Motor neuron (in vitro differentiated cells): ENCODE measurements around the gene CLIP1. TPM values are rescaled to one million over a fixed set of nuclear protein-coding genes. Genes with fewer than 3 reads are reported as not detected.
"Not testable (repeated sequence)": the region's sequence is repeated elsewhere in the genome, so short reads cannot be mapped to it uniquely, and the experiment has no call there.

Experiments
- ATAC-seq, 8 experiments: fragments of 200-7000 bp; cut with Tn5 transposase; replicated peaks in 6 of 8; 2 replicates each; pipeline ENCODE4 v1.8.0; 2021; ENCODE audit warnings: mild to moderate bottlenecking in 8 of 8, moderate library complexity in 8 of 8
- H3K27ac ChIP-seq, 2 donors: fragments of 250-450 bp; sonication (Bioruptor Pico); 2 replicates each; pipeline ENCODE4 v1.9.0; 2021; ENCODE audit warnings: antibody characterized with exemption in 2 of 2, mild to moderate bottlenecking in 2 of 2, moderate library complexity in 1 of 2
- H3K4me1 ChIP-seq, 2 donors: fragments of 250-450 bp; sonication (Bioruptor Pico); replicated peaks in 1 of 2; 2 replicates each; pipeline ENCODE4 v1.6.1; 2021; ENCODE audit warnings: antibody characterized with exemption in 2 of 2, mild to moderate bottlenecking in 2 of 2, moderate library complexity in 1 of 2
- H3K4me3 ChIP-seq, 5 donors: fragments of 250-450 bp; sonication (Bioruptor Pico); 2 replicates each; pipeline ENCODE4 v1.9.0; 2021; ENCODE audit warnings: antibody characterized with exemption in 5 of 5, mild to moderate bottlenecking in 5 of 5, moderate library complexity in 4 of 5
- WGBS, 10 experiments: fragments of 450-650 bp; shearing (Covaris generic); methylation state at CpG; one replicate each; pipeline ENCODE4 v1.0.0; 2022; 5-methylcytosine and 5-hydroxymethylcytosine counted together
- in situ Hi-C, 9 experiments: fragments of 400-800 bp; cut with MboI; loops; one replicate each; pipeline ENCODE4 v1.15.0; 2021; ENCODE audit warnings: low sequenced_read_pairs in 9 of 9, low pct_unique_long_range_greater_than_20kb in 2 of 9; ENCODE audit not compliant: unreplicated experiment in 9 of 9
- total RNA-seq, 8 experiments: library from RNA; unstranded; fragments of 300-600 nt; gene quantifications; 2 replicates each; pipeline versions ENCODE4 v1.2.3 to v1.2.4, GENCODE V29; 2022

CLIP1 gene
- total RNA-seq: 100 to 1,000 TPM in 1 of 8 experiments, 10 to 100 TPM in 7; 44.5 to 110 (median 65.1) TPM

DNA sequence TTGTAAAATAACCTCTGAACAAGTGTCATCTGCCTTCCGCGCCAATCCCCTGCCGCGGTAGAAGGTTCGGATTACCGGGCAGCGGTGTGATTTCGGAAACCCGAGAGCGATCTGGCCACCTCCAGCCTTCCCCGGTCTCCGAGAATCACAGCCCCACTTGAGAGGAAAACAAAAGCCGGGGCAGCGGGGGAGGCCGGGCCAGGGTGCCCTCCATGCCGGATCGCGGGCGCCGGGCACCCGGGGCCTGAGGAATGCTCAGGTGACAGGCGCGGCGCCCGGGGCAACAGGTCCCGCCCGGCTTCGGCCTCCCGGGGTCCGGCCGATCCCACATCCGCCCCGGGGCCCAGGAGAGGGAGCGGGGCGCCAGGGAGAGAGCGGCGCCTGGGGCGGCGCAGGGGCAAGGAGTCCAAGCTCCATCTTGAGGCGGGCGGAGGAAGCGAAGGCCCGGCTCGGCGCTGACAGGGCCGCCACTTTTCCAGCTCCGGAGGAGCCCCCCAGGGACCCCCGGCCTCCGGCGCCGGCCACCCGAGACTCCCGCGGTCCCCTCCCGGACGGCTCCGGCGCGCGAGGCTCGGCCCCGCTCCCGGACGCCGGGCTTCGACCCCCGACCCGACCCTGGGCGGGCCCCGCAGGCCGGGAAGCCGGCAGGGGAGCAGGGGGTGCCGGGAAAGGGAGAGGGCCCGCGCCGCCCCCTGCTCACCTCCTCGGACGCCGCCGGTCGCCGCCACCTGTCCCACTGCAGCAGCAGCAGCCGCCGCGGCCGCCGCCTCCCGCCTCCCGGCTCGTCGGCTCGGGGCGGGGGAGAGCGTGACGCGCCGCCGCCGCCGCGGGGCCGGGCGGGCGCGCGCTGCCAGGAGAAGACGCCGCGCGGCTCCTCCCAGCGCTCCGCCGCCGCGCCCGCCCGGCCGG lies at the start of gene CLIP1:
TSS of gene CLIP1 (minus strand) at position 849 of the 909 bp plus-strand sequence. CDS start 42,217 bp downstream, outside the sequence.
- ATAC-seq: peak; percentile 58 to 79 (median 68)
- H3K4me3 ChIP-seq: peak within 1 kb of the TSS; percentile 71 to 99 (median 94)
- peaks cover 15 to 18% of the 10 kb centered on the region in 2 donors for H3K4me1 ChIP-seq
- in situ Hi-C loops: no loop called here
- WGBS, 10 experiments: no CpG with 5 or more reads among the region's 118 CpGs
- H3K27ac ChIP-seq: peak within 1 kb of the TSS; percentile 98

DNA sequence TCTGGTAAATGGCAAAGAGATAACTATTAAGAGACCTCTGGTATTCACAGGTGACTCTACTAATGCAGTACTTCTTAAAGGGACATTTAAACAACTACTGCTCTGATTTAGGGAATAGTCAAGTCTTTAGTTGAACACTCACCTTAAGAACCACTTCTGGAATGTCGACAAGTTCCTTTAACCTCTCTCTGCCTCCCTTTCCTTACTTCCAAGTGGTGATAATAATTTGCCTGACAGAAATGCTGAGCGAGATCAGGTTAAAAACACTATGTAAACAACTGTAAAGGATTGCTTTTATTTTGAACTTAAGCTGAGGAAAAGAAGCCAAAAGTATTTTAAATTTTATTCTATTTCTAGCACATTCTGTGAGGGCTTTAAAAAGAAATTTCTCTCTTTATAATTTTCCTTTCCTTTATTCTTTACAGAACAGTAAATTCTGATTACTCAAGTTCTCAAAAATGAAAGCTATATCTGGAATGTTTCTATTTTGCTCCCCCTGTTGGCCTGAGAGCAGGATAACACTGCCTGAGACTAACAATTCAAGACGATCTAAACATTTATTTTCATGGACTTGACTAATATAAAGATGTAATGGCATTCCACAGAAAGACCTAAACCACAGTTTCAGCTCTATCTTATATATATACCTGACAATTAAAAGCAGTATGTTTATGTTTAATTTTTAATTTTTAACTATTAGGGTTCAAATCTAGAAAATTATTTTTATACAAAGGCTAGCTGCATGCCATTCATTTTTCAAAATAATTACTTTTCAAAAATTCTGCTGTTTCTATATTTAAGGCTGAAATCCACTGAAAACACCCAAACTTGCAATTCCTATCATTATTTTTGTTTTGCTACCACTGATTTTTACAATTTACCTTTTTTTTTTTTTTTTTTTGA lies 49.1 kb upstream of the CLIP1 start:
- ATAC-seq: peak in 4 of 8 experiments; percentile 39 to 74 (median 64)
- 26 to 72% (median 50%) methylated on average over 2 to 3 of the region's 3 CpGs for WGBS, 10 experiments
- in situ Hi-C loops: loop anchor here in 1 of 9 experiments (10.0 kb wide), 1 partner anchor 77 kb away; no protein-coding TSS in a partner anchor
- Histone ChIP-seq H3K27ac (no peak overlapping the region), H3K4me3 (no peak overlapping the region), H3K4me1 (no peaks in the 10 kb centered on the region)

DNA sequence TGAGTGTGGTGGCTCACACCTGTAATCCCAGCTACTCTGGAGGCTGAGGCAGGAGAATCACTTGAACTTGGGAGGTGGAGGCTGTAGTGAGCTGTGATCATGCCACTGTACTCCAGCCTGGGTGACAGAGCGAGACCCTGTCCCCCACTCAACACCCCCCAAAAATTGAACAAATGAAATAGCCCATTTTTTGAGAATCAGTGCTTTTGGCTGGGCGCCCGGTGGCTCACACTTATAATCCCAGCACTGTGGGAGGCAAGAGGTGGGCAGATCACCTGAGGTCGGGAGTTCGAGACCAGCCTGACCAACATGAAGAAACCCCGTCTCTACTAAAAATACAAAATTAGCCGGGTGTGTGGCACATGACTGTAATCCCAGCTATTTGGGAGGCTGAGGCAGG lies 48.1 kb upstream of the CLIP1 start:
- 80 to 100% (median 100%) methylated on average over 1 to 5 of the region's 7 CpGs; no CpG with 5 or more reads in 5 of the 10 experiments for WGBS, 10 experiments
- H3K4me1 ChIP-seq, H3K27ac ChIP-seq, ATAC-seq, H3K4me3 ChIP-seq: not testable (repeated sequence)
- in situ Hi-C loops: loop anchor here in 1 of 9 experiments (10.0 kb wide), 1 partner anchor 76 kb away; no protein-coding TSS in a partner anchor

DNA sequence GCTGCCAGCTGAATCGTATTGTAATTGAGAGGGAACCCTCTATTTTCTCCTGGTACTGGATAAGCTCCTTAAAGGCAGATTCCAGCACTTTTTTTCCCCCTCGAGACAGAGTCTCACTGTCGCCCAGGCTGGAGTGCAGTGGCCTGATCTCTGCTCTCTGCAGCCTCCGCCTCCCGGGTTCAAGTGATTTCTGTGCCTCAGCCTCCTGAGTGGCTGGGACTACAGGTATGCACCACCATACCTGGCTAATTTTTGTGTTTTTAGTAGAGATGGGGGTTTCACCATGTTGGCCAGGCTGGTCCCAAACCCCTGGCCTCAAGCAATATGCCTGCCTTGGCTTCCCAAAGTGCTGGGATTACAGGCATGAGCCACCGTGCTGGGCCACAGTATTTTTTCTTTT lies 47.4 kb upstream of the CLIP1 start:
- not testable (repeated sequence) for H3K4me3 ChIP-seq, ATAC-seq, H3K27ac ChIP-seq, H3K4me1 ChIP-seq
- in situ Hi-C loops: loop anchor here in 1 of 9 experiments (10.0 kb wide), 1 partner anchor 75 kb away; no protein-coding TSS in a partner anchor
- WGBS, 10 experiments: 68 to 100% (median 91%) methylated on average over 1 to 5 of the region's 6 CpGs; no CpG with 5 or more reads in 4 of the 10 experiments

DNA sequence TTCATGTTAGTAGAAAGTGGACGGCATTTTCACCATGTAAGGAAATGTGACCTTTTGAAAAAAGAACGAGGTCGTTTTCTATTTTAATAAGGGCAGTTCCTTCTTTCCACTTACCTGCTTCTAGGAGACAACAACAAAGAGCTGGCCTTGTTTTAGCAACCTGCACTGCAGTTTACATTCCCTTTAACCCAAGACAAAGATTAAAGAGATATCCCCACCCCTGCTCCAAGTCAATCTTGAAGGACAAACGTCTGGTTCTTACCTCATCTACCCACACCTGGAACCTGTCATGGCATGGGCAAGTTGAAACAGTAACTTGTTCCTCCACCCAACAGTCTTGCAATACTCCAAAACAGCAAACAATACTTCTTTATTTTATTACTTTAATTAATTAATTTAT lies 45.5 kb upstream of the CLIP1 start:
- in situ Hi-C loops: no loop called here
- Histone ChIP-seq H3K4me1 (no peaks in the 10 kb centered on the region), H3K27ac (no peak overlapping the region), H3K4me3 (no peak overlapping the region)
- WGBS, 10 experiments: 80 to 100% (median 90%) methylated on average over 1 to 4 of the region's 4 CpGs
- ATAC-seq: no peak

DNA sequence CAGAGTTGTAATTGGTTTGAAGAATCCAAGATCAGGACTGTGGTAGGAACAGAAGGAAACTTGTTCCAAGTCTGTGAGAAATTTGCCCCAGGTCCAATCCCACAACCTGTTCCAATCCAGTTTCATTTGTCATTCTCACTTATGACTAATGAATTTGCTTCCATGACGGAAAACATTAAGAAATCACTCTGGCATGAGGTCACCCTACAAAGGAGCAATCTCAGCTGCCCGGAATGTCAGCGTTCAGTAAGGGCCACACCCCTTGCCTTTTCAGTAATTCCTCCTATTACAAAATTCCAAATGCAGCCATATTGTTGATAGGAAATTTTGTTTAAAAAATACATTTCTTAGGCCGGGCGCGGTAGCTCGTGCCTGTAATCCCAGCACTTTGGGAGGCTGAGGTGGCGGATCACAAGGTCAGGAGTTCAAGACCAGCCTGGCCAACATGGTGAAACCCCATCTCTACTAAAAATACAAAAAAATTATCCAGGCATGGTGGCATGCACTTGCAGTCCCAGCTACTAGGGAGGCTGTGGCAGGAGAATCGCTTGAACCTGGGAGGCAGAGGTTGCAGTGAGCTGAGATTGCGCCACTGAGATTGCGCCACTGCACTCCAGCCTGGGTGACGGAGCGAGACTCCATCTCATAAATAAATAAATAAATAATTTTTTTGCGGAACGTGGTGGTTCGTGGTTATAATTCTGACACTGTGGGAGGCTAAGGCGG lies 42.0 kb upstream of the CLIP1 start:
- peak overlapping the region in 1 of 2 donors; percentile 39 for H3K27ac ChIP-seq
- H3K4me3 ChIP-seq, in situ Hi-C loops, H3K4me1 ChIP-seq: not testable (repeated sequence)
- WGBS, 10 experiments: 46 to 98% (median 90%) methylated on average over 5 to 12 of the region's 17 CpGs; no CpG with 5 or more reads in 1 of the 10 experiments
- peak in 7 of 8 experiments; percentile 25 to 98 (median 81) for ATAC-seq

DNA sequence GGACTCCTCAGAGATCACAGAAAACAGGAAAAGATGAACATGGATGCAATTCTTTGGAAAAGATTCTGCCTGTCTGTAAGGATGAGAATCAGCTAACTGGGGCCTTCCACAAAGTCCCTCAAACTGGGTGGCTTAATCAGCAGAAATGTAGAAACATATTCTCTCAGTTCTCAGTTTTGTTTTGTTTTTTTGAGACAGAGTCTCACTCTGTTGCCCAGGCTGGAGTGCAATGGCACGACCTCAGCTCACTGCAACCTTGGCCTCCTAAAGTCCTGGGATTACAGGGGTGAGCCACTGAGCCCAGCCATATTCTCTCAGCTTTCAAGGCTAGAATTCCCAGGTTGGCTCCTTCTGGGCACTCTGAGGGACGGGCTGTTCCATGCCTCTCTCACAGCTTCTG lies 38.2 kb upstream of the CLIP1 start:
- Histone ChIP-seq H3K4me3 (no peak overlapping the region), H3K27ac (no peak overlapping the region), H3K4me1 (no peaks in the 10 kb centered on the region)
- in situ Hi-C loops: no loop called here
- 67 to 100% (median 76%) methylated on average over 1 to 2 of the region's 2 CpGs; no CpG with 5 or more reads in 5 of the 10 experiments for WGBS, 10 experiments
- ATAC-seq: no peak

DNA sequence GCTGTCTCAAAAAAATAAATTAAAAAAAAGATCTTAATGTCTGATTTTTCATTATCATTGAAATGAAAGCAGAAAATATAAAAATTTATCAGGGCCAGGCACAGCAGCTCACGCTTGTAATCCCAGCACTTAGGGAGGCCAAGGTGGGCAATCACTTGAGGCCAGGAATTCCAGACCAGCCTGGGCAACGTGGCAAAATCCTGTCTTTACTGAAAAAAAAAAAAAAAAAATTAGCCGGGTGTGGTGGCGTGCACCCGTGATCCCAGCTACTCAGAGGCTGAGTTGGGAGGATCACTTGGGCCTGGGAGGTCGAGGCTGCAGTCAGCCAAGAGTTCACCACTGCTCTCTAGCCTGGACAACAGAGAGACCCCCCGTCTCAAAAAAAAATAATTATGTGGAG lies 37.6 kb upstream of the CLIP1 start:
- H3K27ac ChIP-seq: no peak overlapping the region
- in situ Hi-C loops: no loop called here
- WGBS, 10 experiments: 75 to 100% (median 83%) methylated on average over 1 to 7 of the region's 7 CpGs; no CpG with 5 or more reads in 2 of the 10 experiments
- ATAC-seq: no peak
- H3K4me1 ChIP-seq: no peaks in the 10 kb centered on the region
- no peak overlapping the region for H3K4me3 ChIP-seq

DNA sequence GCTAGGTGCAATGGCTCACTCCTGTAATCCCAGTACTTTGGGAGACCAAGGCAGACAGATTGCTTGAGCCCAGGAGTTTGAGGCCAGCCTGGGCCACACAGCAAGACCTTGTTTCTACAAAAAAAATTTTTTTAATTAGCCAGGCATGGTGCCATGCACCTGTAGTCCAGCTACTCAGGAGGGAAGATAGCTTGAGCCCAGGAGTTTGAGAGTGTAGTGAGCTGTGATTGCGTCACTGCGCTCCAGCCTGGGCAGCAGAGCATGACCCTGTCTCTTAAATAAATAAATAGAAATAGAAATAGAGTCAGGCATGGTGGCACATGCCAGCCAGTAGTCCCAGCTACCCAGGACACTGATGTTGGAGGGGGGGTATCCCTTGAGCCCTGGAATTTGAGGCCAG lies 36.7 kb upstream of the CLIP1 start:
- in situ Hi-C loops: no loop called here
- H3K27ac ChIP-seq: no peak overlapping the region
- ATAC-seq: no peak
- no peak overlapping the region for H3K4me3 ChIP-seq
- WGBS, 10 experiments: 94 to 100% (median 100%) methylated on average over 2 of the region's 2 CpGs; no CpG with 5 or more reads in 6 of the 10 experiments
- no peaks in the 10 kb centered on the region for H3K4me1 ChIP-seq

DNA sequence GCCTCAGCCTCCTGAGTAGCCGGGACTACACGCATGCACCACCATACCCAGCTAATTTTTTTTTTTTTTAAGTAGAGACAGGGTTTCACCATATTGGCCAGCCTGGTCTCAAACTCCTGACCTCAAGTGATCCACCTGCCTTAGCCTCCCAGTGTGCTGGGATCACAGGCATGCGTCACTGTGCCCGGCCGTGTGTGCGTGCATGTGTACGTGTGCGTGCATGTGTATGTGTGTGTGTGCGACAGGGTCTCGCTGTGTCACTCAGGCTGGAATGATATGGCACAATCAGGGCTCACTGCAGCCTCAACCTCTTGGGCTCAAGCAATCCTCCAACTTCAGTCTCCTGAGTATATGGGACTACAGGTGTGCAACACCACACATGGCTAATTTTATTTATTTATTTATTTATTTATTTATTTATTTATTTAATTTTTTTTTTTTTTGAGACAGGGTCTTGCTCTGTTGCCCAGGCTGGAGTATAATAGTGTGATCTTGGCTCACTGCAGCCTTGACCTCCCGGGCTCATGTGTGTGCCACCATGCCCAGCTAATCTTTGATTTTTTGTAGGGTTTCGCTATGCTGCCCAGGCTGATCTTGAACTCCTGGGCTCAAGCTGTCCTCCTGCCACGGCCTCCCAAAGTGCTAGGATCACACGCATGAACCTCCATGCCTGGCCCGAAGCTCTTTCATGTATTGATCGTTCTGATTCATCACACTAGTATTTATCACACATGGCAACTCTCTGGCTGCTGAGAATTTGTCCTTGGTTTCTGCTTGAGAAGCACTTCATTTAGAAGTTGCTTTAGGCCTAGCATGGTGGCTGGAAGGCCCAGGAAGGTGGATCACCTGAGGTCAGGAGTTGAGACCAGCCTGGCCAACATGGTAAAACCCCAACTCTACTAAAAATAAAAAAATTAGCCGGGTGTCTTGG lies 35.9 kb upstream of the CLIP1 start:
- no peak overlapping the region for H3K4me3 ChIP-seq
- ATAC-seq: no peak
- WGBS, 10 experiments: 84 to 100% (median 94%) methylated on average over 2 to 12 of the region's 17 CpGs; no CpG with 5 or more reads in 1 of the 10 experiments
- in situ Hi-C loops: no loop called here
- H3K4me1 ChIP-seq: no peaks in the 10 kb centered on the region
- H3K27ac ChIP-seq: no peak overlapping the region

DNA sequence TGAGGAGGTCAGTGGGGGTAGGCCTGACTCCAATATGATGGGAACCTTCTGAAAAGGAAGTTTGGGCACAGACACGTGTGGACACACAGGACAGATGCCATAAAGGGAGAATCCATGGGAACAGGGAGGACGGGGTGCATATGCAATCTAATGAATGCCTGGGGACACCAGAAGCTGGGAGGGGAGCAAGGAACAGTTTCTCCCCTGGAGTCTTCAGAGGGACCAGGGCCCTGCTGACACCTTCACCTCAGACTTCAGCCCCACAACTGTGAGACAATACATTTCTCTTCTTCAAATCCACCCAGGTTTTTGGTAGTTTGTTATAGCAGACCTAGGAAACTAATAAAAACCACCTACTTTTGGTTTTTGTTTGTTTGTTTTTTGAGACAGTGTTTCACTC lies 35.2 kb upstream of the CLIP1 start:
- no peaks in the 10 kb centered on the region for H3K4me1 ChIP-seq
- ATAC-seq: peak in 1 of 8 experiments; percentile 41
- in situ Hi-C loops: no loop called here
- 36 to 63% (median 52%) methylated on average over 1 to 2 of the region's 2 CpGs; no CpG with 5 or more reads in 7 of the 10 experiments for WGBS, 10 experiments
- no peak overlapping the region for H3K27ac ChIP-seq
- no peak overlapping the region for H3K4me3 ChIP-seq
